ENCODE measurements around the gene ARID3C.
"Not testable (repeated sequence)": the region's sequence is repeated elsewhere in the genome, so short reads cannot be mapped to it uniquely, and the experiment has no call there.

The ARID3C gene

DNA sequence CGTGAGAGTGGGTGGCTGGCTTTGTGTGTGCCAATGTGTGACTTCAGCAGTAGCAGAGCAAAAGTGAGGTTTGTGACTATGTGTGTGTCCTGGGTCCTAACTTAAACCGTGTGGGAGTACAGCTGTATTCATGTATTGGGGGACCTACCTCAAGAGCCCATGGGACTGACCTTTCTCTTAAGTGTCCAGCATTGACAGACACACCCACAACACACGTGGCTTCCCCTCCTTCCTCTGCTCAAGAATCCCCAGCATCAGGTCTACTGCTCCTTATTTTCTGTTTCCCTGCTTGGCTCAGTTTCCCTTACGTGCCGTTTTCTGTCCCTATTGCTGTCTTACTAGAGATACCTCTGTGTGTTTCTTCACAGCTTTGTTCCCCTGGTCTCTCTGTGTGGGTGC is 23.7 kb upstream of the ARID3C start:
- DNase-seq (ENCODE audit: low read depth in 2 of 2), result no peak

- DNase-seq (ENCODE audit: low read depth in 2 of 2), result peak in 1 of 2 donors; percentile 47
Observed at GRCh38 chr9:34651876-34652601, 23.2 kb upstream of the ARID3C start, which contains the start of gene IL11RA. Gene IL11RA (plus strand): TSS chr9:34652185. CDS start chr9:34655218, 3,033 bp downstream.

DNA sequence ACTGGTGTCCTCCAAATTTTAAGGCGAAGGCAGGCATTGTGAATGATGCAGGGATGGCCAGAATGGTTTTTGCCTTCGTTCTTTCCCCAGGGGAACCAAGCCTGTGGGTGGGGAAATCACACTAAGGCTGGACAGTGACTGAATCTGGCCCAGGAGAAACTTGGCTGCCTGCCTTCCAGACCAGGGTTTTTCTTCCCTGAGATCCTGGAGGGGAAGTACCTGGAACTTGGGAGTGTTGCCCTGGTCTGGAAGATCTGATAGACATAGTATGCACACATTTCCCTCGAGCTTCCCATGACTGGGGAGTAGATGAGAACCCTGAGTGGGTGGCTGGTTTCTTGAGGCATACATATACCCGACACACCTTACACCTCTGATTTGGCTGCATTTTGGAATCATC is 22.5 kb upstream of the ARID3C start:
- no peak for DNase-seq (ENCODE audit: low read depth in 2 of 2)

GRCh38 chr9:34650816-34651215 is 21.9 kb upstream of the ARID3C start:
- DNase-seq (ENCODE audit: low read depth in 2 of 2), result no peak

- DNase-seq (ENCODE audit: low read depth in 2 of 2), result no peak
Observed at GRCh38 chr9:34648673-34649072, 19.8 kb upstream of the ARID3C start.

DNA sequence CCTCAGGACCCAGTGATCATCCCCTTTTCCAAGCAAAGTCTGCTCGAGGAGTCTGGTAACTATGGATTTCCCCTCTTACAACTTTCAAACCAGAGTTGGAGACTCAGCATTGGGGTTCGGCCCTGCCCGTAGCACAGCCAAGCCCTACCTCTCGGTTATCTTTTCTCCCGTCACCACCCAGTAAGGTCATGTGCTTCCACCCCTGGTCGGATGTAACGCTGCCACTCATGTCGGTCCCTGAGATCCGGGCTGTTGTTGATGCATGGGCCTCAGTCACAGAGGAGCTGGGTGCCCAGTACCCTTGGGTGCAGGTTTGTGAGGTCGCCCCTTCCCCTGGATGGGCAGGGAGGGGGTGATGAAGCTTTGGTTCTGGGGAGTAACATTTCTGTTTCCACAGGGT is 18.8 kb upstream of the ARID3C start:
- no peak for DNase-seq (ENCODE audit: low read depth in 2 of 2)

- no peak for DNase-seq (ENCODE audit: low read depth in 2 of 2)
Observed at GRCh38 chr9:34647084-34647403, 18.2 kb upstream of the ARID3C start.

DNA sequence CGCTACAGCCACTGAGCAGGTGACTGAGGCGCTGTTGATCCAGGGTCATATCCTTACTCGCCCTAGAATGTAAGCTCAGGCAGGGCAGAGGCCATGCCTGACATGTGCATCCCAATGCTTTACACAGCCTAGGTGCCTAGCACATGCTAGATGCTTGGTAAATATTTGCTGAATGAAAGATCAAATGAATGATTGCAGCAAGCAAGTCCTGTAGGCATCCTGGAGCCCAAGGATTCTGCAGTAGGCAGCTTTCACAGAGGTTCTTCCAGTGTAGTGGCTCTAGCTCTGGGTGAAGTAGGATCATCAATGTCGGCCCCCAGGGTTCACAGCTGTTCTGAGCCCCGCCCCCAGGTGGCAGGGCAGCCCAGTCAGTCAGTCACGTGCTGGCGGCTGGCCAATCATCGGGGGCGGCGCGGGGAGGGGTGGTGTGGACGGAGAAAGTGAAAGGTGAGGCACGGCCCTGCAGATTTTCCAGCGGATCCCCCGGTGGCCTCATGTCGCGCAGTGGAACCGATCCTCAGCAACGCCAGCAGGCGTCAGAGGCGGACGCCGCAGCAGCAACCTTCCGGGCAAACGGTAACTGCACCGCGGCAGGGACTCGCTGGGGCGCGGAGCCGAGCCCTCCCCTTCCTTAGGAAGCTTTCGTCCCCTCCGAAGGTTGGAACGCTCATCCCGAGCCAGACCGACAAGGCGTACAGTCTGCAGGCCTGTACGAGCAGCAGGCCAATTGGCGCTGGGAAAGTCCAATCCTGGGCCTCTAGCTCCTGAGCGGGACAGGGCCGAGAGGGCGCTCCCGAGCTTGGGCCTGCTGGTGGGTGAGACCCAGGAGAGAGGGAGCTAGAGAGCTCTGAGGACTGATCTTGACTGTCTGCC is 17.6 kb upstream of the ARID3C start, which contains the start of gene GALT:
Gene GALT, plus strand, starts transcription at position 465 of the 873 bp plus-strand sequence. Its CDS starts 30 bp downstream, at position 495.
- peak; percentile 98 to 99 for DNase-seq (ENCODE audit: low read depth in 2 of 2)

DNA sequence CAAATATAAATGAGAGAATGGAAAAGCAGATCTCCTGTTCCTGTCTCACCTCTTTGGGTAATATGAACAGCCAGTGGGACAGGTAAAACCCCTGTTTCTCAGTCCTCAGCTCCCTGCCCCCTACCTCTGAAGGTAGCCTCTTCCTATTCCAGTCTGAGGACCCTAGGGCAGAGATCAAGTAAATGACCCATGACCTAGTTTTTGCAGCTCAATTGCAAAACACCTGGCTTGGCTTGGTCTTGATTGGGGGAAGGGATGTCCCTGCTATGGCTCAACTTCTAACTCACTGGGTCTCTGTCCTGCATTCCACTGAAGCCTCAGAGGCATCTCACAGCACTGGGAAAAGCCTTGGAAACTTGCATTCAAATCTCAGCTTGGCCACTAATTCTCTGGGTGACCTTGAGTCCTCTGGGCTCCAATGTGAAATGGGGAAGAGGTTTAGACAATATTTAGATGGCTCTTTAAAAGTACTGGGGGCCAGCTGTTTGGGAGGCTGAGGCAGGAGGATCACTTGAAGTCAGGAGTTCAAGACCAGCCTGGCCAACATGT is 16.0 kb upstream of the ARID3C start:
- no peak for DNase-seq (ENCODE audit: low read depth in 2 of 2)

DNA sequence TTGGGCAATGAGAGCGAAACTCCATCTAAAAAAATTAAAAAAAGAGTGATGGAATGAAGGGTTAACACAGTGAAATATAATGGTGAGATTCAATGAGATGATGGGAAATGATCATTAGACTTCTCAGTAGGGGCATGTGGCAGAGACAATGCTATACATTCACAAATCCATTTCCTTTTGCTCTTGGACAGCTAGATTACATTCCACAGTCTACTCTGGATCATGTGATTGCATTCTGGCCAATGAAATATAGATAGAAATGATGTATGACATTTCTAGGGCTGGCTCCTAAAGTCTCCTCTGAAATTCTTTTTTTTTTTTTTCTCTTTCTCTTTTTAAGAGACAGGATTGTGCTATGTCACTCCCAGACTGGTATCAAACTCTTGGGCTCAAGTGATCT is 13.8 kb upstream of the ARID3C start:
- DNase-seq (ENCODE audit: low read depth in 2 of 2), result no peak

- DNase-seq (ENCODE audit: low read depth in 2 of 2), result not testable (repeated sequence)
Observed at GRCh38 chr9:34639322-34639721, 10.5 kb upstream of the ARID3C start.

DNA sequence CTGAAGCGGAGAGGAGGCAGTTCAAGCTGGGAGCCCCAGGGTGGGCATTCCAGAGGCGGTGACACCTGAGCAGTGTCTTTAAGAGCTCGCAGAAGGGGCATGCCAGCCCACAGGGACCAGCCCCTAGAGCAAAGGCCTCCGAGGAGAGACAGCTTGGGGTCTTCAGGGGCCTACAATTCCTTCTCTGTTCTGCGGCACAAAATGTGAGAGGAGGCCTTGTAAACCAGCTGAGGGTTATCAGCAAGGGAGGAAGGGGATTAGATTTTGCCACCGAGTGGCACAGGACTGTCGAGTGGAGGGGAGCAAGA is 9.2 kb upstream of the ARID3C start:
- no peak for DNase-seq (ENCODE audit: low read depth in 2 of 2)

GRCh38 chr9:34637356-34638137 is 8.7 kb upstream of the ARID3C start, which contains the start of gene SIGMAR1:
Gene SIGMAR1 (minus strand): TSS chr9:34637787. CDS start chr9:34637697, 90 bp downstream.
- peak; percentile 90 to 91 for DNase-seq (ENCODE audit: low read depth in 2 of 2)

DNA sequence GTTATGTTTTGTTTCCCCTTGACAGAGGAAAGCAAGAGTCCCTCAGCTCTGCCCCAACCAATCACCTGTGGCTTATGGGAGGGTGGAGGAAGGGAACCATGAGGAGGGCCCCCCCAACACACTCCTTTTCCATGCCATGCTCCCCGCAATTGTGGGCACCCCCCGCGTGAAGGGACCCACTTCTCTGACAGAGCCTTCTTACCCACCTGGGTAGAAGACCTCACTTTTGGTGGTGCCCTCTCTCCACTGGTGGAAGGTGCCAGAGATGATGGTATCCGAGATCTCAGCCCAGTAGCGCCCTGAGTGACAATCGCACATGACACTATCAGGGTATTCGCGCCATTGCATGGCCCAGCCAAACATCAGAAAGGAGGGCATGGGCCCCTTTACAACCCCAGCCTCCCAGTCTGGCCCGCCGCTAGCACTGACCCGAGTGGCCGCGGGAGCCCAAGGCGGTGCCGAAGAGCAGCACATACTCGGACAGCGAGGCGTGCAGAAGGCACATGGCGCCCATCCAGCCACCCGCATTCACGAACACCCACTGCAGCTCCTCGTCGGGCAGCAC is 8.0 kb upstream of the ARID3C start:
- DNase-seq (ENCODE audit: low read depth in 2 of 2), result no peak

- no peak for DNase-seq (ENCODE audit: low read depth in 2 of 2)
Observed at GRCh38 chr9:34635556-34635955, 6.7 kb upstream of the ARID3C start.

DNA sequence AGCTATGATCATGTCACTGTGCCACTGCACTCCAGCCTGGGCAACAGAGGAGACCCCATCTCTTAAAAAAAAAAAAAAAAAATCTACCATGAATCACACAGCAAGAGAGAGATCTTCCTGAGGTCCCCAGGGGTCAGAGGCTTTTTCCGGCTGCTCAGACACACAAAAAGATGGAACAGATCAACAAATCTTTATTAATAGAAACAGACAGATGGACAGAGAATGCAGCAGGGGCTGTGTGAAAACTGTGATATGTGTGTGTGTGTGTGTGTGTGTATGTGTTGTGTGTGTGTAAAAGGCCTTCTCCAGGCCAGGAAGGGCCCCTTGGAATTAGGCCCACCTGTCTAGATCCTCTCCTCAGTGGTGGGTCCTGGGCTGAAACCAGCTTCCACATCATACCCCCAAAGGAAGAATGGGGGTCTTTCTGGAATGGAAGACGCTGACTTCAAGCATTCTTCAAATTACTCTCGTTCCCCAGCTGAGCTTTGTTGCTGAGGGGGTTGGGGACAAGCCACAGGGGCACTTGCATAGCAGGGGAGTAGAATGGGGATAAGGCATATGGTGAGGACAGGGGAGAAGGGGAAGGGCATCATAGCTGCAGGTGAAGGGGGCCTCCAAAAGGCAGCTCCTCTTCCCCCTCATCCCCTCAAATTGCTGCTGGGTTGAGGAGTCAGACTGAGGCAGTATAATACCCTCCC is 5.8 kb upstream of the ARID3C start:
- DNase-seq (ENCODE audit: low read depth in 2 of 2), result no peak

GRCh38 chr9:34633851-34634550 is 5.1 kb upstream of the ARID3C start:
- peak; percentile 57 to 61 for DNase-seq (ENCODE audit: low read depth in 2 of 2)

DNA sequence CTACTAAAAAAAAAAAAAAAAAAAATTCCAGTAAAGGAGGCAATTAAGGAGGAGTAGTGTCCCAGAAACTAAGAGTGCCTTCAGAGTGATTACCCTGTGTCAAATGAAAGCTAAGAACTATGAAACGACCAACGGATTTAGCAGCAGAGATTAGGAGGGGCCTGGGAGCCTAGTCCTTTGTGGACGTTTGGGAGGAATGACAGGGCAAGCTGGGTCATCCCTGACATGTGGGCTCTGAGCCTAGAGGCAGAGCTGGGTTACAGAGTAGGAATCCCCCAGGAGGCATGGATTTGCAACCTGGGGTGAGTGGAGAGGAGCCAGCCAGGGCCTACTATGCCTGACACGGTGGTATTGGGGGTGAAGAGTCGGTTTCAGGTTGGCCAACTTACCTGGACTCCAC is 4.3 kb upstream of the ARID3C start:
- no peak for DNase-seq (ENCODE audit: low read depth in 2 of 2)

GRCh38 chr9:34630402-34631154 is 1.7 kb upstream of the ARID3C start:
- no peak for DNase-seq (ENCODE audit: low read depth in 2 of 2)

GRCh38 chr9:34629491-34629808 is 584 bp upstream of the ARID3C start:
- no peak for DNase-seq (ENCODE audit: low read depth in 2 of 2)
